Stimulated activated CD4-positive, alpha-beta T cell treated with anti-CD3 and anti-CD28 coated beads, Interleukin-4, amount 100 ng/mL, for 1 hour (primary cell): ENCODE measurements around the gene POLR1D.

Experiments used
- DNase-seq: peaks from one replicate; pipeline ENCODE4 v3.0.0-alpha.2; 2020

POLR1D gene

GRCh38 chr13:27641711-27642502, 20.2 kb downstream of the POLR1D start:
- no peak for DNase-seq

- no peak for DNase-seq
Measured at GRCh38 chr13:27643334-27644132, 21.8 kb downstream of the POLR1D start.

- DNase-seq, result no peak
Measured at GRCh38 chr13:27644302-27644701, 22.6 kb downstream of the POLR1D start.

GRCh38 chr13:27650312-27650711, 28.6 kb downstream of the POLR1D start:
- DNase-seq, result no peak

- DNase-seq, result no peak
Measured at GRCh38 chr13:27654059-27654458, 32.4 kb downstream of the POLR1D start.

GRCh38 chr13:27654816-27655215, 33.1 kb downstream of the POLR1D start:
- DNase-seq, result no peak

GRCh38 chr13:27657724-27658123, 36.0 kb downstream of the POLR1D start:
- no peak for DNase-seq

- no peak for DNase-seq
Measured at GRCh38 chr13:27658546-27658945, 36.9 kb downstream of the POLR1D start.

GRCh38 chr13:27659145-27659865, 37.6 kb downstream of the POLR1D start:
- no peak for DNase-seq

GRCh38 chr13:27660511-27660910, 38.8 kb downstream of the POLR1D start:
- no peak for DNase-seq

- DNase-seq, result no peak
Measured at GRCh38 chr13:27661017-27661416, 39.3 kb downstream of the POLR1D start.

- no peak for DNase-seq
Measured at GRCh38 chr13:27662738-27663470, 41.2 kb downstream of the POLR1D start.

- no peak for DNase-seq
Measured at GRCh38 chr13:27663947-27664346, 42.3 kb downstream of the POLR1D start.

GRCh38 chr13:27665333-27665732, 43.6 kb downstream of the POLR1D start:
- DNase-seq, result no peak

- DNase-seq, result no peak
Measured at GRCh38 chr13:27665761-27666160, 44.1 kb downstream of the POLR1D start.

- DNase-seq, result no peak
Measured at GRCh38 chr13:27666951-27667350, 45.3 kb downstream of the POLR1D start.

- no peak for DNase-seq
Measured at GRCh38 chr13:27667946-27668345, 46.3 kb downstream of the POLR1D start.

GRCh38 chr13:27670861-27671260, 49.2 kb downstream of the POLR1D start:
- DNase-seq, result no peak

GRCh38 chr13:27672025-27672424, 50.3 kb downstream of the POLR1D start:
- DNase-seq, result no peak
